HUES64 (cell line): ENCODE results near the gene SLC2A4.

Experiments used
- H3K27ac ChIP-seq: 2 replicates; pipeline ENCODE4 v1.7.0; 2013; ENCODE audit warnings: low read depth, low read length, inconsistent platforms
- H3K27me3 ChIP-seq: 2 replicates; pipeline ENCODE4 v1.6.1; 2013; ENCODE audit warnings: mild to moderate bottlenecking, low read length; ENCODE audit not compliant: insufficient read depth
- H3K36me3 ChIP-seq: 2 replicates; pipeline ENCODE4 v1.6.1; 2013; ENCODE audit warnings: mild to moderate bottlenecking, low read length; ENCODE audit not compliant: insufficient read depth
- H3K4me1 ChIP-seq: 2 replicates; pipeline ENCODE4 v1.6.1; 2013; ENCODE audit warnings: mild to moderate bottlenecking, low read length, moderate library complexity; ENCODE audit not compliant: insufficient read depth
- H3K4me3 ChIP-seq: 2 replicates; pipeline ENCODE4 v1.5.1; 2013; ENCODE audit warnings: mild to moderate bottlenecking, low read length, moderate library complexity
- H3K9ac ChIP-seq: 2 replicates; pipeline ENCODE4 v1.6.1; 2013; ENCODE audit warnings: mild to moderate bottlenecking, low read depth, low read length
- H3K9me3 ChIP-seq: 2 replicates; pipeline ENCODE4 v1.6.1; 2013; ENCODE audit warnings: low read depth, low read length; ENCODE audit not compliant: insufficient read depth
- WGBS: fragments of 150-250, 120-280 bp; methylation state at CpG from one replicate; pipeline ENCODE4 v1.1.7; 2013; ENCODE audit warnings: missing lambda C conversion rate; 5-methylcytosine and 5-hydroxymethylcytosine counted together

The SLC2A4 gene

GRCh38 chr17:7249830-7250229 lies 31.7 kb upstream of the SLC2A4 start:
- H3K27ac ChIP-seq: no peak overlapping the region
- peaks cover 28% of the 10 kb centered on the region for H3K36me3 ChIP-seq
- peak overlapping the region; percentile 82; the same call in 1 of the 2 replicates for H3K9ac ChIP-seq
- H3K9me3 ChIP-seq: no peaks in the 10 kb centered on the region
- H3K4me1 ChIP-seq: peaks cover 13% of the 10 kb centered on the region; the same call in 1 of the 2 replicates
- no peaks in the 10 kb centered on the region for H3K27me3 ChIP-seq
- 92% methylated on average over 7 of the region's 7 CpGs for whole genome bisulfite sequencing
- H3K4me3 ChIP-seq: peak overlapping the region; percentile 89

DNA sequence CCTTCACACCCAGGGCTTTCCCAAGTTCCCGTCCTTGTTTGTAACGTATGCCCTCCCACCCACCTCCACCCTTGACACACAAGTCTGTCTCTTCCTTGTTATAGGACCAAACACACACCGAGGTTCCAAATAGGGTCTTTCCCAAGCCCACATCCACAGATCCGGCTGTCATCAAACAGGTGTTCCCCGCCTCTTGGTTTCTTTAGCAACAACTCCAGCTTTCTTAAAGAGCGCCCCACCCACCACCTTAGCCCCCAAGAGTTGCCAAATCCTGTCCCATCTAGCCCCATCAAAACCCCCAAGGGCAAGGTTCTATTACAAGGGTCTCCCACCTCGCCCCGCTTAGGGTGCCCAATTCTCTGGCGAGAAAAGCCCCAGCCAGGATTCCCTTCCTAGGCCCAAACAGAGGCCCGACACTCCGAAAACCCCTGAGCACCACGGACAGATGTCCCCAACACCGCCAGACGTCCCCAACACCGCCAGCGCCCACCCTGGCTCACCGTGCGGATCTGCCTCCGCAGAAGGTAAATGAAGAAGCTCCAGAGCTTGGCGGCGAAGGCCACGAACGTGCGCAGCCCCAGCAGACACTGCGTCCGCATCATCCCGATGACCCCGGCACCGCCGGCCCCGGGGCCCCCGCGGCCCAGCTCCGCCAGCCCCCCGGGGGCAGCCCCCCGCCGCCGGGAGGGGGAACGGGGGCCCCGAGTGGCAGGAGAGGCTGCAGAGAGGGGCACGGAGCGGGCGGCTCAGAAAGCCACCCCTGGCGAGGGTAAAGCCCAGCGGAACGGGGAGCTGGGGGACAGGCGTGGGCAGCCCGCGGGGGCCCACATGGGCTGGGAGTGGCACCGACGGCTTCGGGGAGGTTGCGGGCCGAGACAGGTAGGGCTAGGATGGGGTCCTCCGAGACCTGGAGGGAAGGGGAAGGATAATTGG lies 30.6 kb upstream of the SLC2A4 start:
- peak overlapping the region; percentile 82 for H3K9ac ChIP-seq
- H3K36me3 ChIP-seq: peaks cover 29% of the 10 kb centered on the region
- H3K27ac ChIP-seq: peak overlapping the region; percentile 98
- 1% methylated on average over 55 of the region's 55 CpGs for WGBS
- H3K4me1 ChIP-seq: peaks cover 13% of the 10 kb centered on the region; the same call in 1 of the 2 replicates
- peak overlapping the region; percentile 89 for H3K4me3 ChIP-seq
- no peaks in the 10 kb centered on the region for H3K9me3 ChIP-seq
- H3K27me3 ChIP-seq: no peaks in the 10 kb centered on the region

DNA sequence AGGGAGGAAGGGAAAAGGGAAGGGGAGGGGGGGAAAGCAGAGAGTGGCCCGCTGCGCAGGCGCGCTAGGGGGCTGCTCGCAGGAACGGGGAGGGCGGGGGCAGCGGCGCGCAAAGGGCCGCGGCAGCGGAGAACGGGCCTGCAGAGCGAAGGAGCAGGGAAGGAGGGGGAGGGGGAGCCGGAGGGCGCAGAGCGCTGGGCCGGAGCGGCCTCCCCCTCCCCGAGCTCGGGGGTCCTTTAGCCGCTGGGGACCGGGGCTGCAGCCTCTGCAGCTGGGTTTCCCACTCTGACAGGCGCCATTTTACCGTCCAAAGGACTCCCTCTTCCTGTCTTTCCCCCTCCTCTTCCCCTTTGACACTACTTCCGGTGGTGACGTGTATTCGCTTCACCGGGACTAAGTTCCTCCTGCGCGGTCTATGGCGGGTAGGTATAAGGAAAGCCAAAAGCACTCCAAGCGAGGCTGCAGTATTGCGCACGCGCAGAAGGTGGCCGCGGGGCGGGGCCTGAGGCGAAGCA lies 29.8 kb upstream of the SLC2A4 start, which contains the start of gene CTDNEP1:
Gene CTDNEP1 (minus strand): TSS at position 74 of the 515 bp plus-strand sequence. CDS start 438 bp downstream, outside the sequence.
- under 1% methylated on average over 41 of the region's 41 CpGs for WGBS
- no peaks in the 10 kb centered on the region for H3K27me3 ChIP-seq
- H3K4me3 ChIP-seq: peak within 1 kb of the TSS; percentile 89
- peaks cover 28% of the 10 kb centered on the region for H3K36me3 ChIP-seq
- H3K9me3 ChIP-seq: no peaks in the 10 kb centered on the region
- H3K4me1 ChIP-seq: peaks cover 13% of the 10 kb centered on the region; the same call in 1 of the 2 replicates
- peak within 1 kb of the TSS; percentile 91 for H3K9ac ChIP-seq
- H3K27ac ChIP-seq: peak within 1 kb of the TSS; percentile 98

GRCh38 chr17:7252176-7253043 lies 29.1 kb upstream of the SLC2A4 start, which contains the start of gene ELP5:
Gene ELP5, plus strand, starts transcription at chr17:7252215. Its CDS starts 336 bp downstream, at chr17:7252551.
- Histone ChIP-seq H3K36me3 (peaks cover 30% of the 10 kb centered on the region), H3K27me3 (no peaks in the 10 kb centered on the region), H3K9me3 (no peaks in the 10 kb centered on the region), H3K4me1 (peaks cover 13% of the 10 kb centered on the region; the same call in 1 of the 2 replicates), H3K9ac (peak within 1 kb of the TSS; percentile 91), H3K4me3 (peak within 1 kb of the TSS; percentile 89), H3K27ac (peak within 1 kb of the TSS; percentile 98)
- 2% methylated on average over 54 of the region's 55 CpGs for WGBS

DNA sequence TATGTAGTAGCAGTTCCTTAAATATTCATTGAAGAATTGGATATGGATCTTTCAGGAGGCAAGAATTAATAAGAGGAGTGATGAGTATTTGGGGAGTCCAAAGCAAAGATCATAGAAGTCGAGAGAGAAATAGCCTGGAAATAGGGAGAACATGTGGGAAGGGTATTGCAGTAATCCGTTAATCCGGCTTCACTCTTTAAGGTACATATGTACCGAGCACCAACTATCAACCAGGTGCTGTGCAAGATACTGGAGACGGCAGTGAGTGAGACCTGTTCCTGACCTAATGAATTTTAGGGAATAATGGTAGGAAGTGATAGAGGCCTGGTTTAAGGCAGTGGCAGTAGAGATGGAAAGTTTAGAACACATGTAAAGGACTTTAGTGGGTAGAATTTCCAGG lies 28.4 kb upstream of the SLC2A4 start:
- Histone ChIP-seq H3K9me3 (no peaks in the 10 kb centered on the region), H3K36me3 (peaks cover 36% of the 10 kb centered on the region), H3K4me1 (peaks cover 13% of the 10 kb centered on the region; the same call in 1 of the 2 replicates), H3K9ac (peak overlapping the region; percentile 79), H3K27me3 (no peaks in the 10 kb centered on the region), H3K4me3 (peak overlapping the region; percentile 89), H3K27ac (no peak overlapping the region; the same call in 1 of the 2 replicates)
- 89% methylated on average over 5 of the region's 5 CpGs for WGBS

GRCh38 chr17:7254511-7254910 lies 27.0 kb upstream of the SLC2A4 start:
- Histone ChIP-seq H3K9me3 (no peaks in the 10 kb centered on the region), H3K27ac (no peak overlapping the region), H3K4me3 (no peak overlapping the region), H3K36me3 (peaks cover 51% of the 10 kb centered on the region), H3K27me3 (no peaks in the 10 kb centered on the region), H3K9ac (no peak overlapping the region), H3K4me1 (peaks cover 13% of the 10 kb centered on the region; the same call in 1 of the 2 replicates)
- 95% methylated on average over 4 of the region's 4 CpGs for WGBS

DNA sequence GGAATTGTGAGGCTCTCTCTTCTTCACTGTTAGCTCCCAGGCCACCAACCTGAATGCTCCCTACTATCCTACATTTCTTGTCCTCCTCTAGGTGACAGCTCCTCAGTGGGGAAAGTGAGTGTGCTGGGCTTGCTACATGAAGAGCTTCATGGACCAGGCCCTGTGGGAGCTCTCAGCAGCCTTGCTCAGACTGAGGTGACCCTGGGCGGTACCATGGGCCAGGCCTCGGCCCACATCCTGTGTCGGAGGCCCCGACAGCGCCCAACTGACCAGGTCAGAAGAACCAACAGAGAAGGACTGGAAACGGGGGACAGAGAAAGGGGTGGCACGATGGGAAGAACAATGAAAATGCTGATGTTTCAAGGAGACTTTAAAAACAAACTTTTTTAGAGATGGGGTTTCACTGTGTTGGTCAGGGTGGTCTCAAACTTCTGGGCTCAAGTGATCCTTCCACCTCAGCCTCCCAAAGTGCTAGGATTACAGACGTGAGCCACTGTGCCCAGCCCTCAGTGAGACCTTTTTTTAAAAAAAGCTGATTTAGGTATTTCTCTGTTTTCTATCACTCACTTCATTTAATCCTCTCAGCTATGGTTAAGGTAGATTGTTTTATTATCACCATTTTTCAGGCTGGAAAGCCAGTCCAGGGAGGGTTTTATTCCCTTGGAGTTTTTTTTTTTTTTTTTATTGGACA lies 24.6 kb upstream of the SLC2A4 start:
- H3K27ac ChIP-seq: no peak overlapping the region
- H3K4me1 ChIP-seq: peaks cover 13% of the 10 kb centered on the region
- H3K36me3 ChIP-seq: peaks cover 58% of the 10 kb centered on the region
- H3K27me3 ChIP-seq: peaks cover 17% of the 10 kb centered on the region
- H3K9ac ChIP-seq: no peak overlapping the region
- H3K4me3 ChIP-seq: no peak overlapping the region
- H3K9me3 ChIP-seq: no peaks in the 10 kb centered on the region
- 97% methylated on average over 8 of the region's 8 CpGs for WGBS

- Histone ChIP-seq H3K27me3 (peaks cover 35% of the 10 kb centered on the region), H3K4me3 (no peak overlapping the region), H3K4me1 (peaks cover 7% of the 10 kb centered on the region), H3K27ac (no peak overlapping the region), H3K9me3 (no peaks in the 10 kb centered on the region), H3K9ac (no peak overlapping the region; the same call in 1 of the 2 replicates), H3K36me3 (peaks cover 57% of the 10 kb centered on the region)
- 96% methylated on average over 7 of the region's 7 CpGs for WGBS
Measured at GRCh38 chr17:7258731-7259554, 22.6 kb upstream of the SLC2A4 start.

GRCh38 chr17:7259555-7259889 lies 22.0 kb upstream of the SLC2A4 start:
- no peak overlapping the region for H3K9ac ChIP-seq
- WGBS: 94% methylated on average over 5 of the region's 6 CpGs
- peaks cover 51% of the 10 kb centered on the region for H3K36me3 ChIP-seq
- H3K27ac ChIP-seq: no peak overlapping the region
- no peak overlapping the region; the same call in 1 of the 2 replicates for H3K4me3 ChIP-seq
- H3K27me3 ChIP-seq: peaks cover 35% of the 10 kb centered on the region
- H3K4me1 ChIP-seq: peaks cover 9% of the 10 kb centered on the region
- H3K9me3 ChIP-seq: no peaks in the 10 kb centered on the region
